NAMALWA (cell line): ENCODE data around the gene SIRT4.

Source experiments
- DNase-seq: peaks from one replicate; pipeline ENCODE4 v3.0.0-alpha.2; 2015; ENCODE audit warnings: low spot score

SIRT4 gene

GRCh38 chr12:120278137-120279069 is 23.7 kb upstream of the SIRT4 start:
- no peak for DNase-seq

GRCh38 chr12:120283318-120283717 is 18.8 kb upstream of the SIRT4 start:
- DNase-seq: no peak

DNA sequence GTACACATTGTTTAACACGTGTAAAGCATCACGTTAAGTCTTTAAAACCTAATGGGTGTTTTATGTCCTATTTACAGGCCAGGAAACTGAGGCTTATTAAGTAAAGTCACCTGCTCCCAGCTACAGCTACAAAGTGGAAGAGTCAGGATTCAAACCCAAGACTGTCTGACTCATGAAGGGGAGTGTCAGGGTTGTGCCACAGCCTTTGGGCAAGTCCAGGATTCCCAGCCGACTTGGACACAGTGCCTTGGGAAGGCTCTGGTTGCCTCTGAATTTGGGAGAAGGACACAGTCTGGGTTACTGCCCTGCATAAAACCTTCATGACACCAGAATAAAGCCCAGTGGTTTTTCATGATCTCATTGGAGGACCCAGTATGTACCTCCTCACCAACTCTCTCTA is 17.7 kb upstream of the SIRT4 start:
- DNase-seq: no peak

GRCh38 chr12:120286768-120287490 is 15.2 kb upstream of the SIRT4 start:
- DNase-seq: no peak

DNA sequence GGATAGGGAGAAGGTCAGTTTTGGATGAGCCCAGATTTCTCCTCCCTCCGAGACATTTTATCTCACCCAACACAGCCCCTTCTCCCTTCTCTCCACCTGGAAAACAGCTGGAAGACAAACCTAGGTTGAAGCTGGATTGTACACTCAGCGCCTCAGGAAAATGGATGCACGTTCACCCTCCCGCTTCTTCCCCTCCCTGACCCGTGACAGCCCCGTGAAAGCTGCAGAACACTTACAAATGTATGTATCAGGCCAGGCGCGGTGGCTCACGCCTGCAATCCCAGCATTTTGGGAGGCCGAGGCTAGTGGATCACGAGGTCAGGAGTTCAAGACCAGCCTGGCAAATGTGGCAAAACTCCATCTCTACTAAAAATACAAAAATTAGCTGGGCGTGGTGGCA is 14.6 kb upstream of the SIRT4 start:
- DNase-seq: no peak

GRCh38 chr12:120290609-120291305 is 11.4 kb upstream of the SIRT4 start:
- no peak for DNase-seq

DNA sequence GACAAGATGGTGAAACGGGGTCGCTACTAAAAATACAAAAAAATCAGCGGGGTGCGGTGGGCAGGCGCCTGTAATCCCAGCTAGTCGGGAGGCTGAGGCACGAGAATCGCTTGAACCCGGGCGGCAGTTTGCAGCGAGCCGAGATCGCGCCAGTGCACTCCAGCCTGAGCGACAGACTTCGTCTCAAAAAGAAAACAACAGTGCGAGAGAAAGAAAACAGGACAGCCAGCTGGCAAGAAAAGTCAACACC is 9.8 kb upstream of the SIRT4 start:
- no peak for DNase-seq

DNA sequence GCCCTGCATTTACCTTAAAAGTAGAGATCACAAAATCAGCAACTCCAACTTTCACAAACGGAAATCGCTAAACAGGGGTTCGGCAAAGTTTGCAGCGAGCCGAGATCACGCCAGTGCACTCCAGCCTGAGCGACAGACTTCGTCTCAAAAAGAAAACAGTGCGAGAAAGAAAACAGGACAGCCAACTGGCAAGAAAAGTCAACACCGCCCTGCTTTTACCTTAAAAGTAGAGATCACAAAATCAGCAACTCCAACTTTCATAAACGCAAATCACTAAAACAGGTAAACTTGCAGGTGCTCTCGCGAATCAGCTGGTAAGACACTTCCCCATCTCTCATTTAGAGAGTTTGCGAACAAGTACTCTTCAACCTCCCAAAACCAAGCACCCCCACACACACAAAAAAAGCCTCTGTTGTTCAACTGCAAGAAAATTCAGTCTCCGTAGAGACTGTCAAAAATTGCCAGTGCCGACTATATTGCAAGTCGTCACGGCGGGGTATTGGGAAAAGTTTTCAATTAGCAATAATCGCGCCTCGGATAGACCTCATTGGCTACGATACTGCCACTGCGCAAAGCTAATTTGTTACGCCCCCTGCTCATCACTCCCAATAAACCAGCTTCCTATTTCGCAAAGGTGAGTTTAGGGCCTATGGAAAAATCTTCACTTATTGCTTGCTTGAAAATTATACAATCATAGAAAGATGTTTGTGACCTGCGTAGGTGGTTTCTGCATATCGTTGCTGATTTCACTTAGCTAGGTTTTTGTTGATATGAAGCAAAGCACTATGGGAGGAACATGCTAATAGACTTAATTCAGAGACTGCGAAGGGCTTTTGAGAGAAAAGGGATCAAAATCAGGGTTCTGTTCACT is 9.2 kb upstream of the SIRT4 start, which contains the start of gene RNU4-1:
Gene RNU4-1, minus strand, starts transcription at position 577 of the 871 bp plus-strand sequence.
- peak; percentile 99 for DNase-seq

DNA sequence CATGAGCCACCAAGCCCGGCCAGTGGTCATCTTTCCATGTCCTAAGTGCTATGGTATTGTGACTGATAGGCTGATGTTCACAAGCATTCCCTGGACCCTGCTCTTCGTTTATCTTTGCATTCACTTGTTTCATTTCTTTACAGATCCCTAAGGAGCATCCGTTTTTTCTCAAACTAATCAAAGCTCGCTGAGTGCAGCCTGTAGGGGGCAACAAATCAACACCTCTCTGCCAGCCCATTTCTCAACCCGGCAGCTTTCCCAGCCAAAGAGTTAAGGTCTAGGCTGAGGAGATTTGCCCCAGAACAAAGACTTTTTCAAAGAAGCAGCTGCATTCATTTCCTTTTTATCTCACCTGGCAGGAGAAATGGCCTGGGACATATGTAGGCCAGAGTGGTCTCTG is 12.1 kb downstream of the SIRT4 start:
- DNase-seq: peak; percentile 46

DNA sequence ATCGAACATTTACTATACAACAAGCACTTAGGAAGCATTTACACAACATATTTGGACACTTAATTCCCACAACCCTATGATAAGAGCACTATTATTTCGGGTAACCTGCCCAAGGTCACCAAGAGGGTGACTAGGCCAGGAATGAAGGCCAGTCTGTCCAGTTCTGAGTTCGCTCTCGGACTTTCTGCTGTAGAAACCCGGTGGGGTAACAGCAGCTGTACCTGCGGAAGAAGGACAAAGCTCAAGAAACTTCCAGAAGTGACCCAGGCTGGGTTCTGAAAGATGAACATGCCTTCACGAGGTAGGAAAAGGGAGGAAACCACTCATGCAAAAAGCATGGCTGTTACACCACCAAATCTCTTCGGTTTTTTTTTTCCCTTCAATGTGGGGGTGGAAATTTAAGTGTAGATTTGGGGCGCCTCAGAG is 14.7 kb downstream of the SIRT4 start:
- DNase-seq: peak; percentile 59

- DNase-seq: peak; percentile 100
Measured at GRCh38 chr12:120317224-120318105, 15.3 kb downstream of the SIRT4 start.

DNA sequence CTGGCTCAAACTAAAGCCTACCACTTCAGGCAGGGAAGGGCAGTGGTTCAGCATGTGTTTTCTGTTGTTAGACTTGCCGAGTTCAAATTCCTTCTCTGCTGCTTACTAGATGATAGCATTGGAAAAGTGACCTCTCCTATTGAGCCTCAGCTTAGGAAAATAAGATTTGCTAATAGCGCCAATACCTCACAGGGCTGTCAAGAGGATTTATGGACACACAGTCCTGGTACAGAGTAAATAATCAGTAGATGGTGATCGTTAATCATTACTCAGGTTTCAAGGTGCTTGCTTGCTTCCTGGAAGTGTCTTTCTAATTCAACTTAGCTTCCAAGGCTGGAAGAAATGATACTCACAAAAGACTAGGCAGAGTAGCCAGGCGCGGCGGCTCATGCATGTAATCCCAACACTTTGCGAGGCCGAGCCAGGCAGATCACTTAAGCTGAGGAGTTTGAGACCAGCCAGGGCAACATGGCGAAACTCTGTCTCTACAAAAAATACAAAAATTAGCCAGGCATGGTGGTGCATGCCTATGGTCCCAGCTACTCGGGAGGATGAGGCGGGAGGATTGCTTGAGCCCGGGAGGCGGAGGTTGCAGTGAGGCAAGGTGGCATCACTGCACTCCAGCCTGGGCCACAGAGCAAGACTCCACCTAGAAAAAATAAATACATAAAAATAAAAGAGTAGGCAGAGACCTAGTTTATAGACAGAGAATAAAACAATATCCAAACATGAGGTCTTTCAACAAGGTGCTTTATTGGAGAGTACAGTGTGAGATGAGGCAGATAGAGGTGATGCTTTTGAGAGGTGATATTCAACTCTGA is 19.5 kb downstream of the SIRT4 start:
- DNase-seq: no peak

- DNase-seq: no peak
Measured at GRCh38 chr12:120323772-120324171, 21.7 kb downstream of the SIRT4 start.

DNA sequence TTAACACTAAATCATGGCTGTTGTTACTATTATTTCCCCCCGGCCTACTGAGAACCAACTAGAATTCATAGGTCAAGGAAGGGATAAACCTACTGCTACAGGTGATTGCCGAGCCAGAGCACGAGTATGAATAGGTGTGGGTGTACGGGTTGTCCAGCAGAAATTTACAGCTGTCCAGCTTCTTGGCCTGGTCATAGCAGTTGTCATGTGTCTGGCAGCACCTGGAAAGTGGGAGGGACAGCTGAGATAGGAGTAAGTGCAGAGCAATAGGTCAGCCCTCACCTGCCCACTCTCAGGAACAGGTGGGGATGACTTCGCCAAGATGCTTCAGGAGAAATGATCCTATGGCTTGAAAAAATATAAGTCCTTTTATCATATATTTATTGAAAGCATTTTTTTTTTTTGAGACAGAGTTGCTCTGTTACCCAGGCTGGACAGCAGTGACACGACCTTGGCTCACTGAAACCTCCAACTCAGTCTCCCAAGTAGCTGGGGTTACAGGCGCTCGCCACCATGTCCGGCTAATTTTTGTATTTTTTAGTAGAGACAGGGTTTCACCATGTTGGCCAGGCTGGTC is 22.8 kb downstream of the SIRT4 start:
- no peak for DNase-seq

DNA sequence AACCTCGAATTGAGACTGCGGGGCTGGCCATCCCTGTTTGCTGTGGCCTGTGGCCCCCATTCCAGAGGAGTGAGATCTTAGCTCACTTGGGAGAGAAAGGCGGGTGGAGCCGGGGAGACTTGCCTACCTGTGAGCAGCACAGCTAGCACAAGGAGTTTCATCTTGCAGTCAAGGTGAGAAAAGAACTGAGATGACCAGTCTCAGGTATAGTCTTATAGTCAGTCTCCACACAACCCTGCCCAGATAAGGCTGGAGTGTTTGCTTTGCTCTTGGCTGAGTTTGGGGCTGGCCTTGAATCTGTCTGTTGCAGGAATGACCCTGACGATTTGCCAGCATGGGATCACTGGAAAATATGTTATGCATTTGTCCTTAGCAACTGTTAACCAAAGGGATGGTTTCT is 25.5 kb downstream of the SIRT4 start, which contains the start of gene PLA2G1B:
Gene PLA2G1B, minus strand, starts transcription at position 187 of the 400 bp plus-strand sequence. Its CDS starts 26 bp downstream, at position 161.
- no peak for DNase-seq

DNA sequence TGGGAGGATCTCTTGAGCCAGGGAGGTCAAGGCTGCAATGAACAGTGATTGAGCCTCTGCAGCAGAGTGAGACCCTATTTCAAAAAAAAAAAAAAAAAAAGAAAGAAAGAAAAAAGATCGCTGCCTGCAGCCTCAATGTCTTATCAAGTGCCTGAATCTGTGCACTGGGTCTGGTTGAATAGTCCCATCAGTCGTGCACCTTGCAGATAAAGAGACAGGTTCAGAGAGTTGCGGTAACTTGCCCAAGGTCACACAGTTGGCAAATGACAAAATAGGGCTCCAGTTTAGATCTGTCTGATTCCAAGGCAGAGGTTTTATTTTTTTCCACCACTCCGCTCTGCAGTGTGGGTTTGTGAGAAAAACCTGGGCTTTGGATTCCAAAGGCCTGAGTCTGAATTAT is 26.1 kb downstream of the SIRT4 start:
- DNase-seq: no peak

DNA sequence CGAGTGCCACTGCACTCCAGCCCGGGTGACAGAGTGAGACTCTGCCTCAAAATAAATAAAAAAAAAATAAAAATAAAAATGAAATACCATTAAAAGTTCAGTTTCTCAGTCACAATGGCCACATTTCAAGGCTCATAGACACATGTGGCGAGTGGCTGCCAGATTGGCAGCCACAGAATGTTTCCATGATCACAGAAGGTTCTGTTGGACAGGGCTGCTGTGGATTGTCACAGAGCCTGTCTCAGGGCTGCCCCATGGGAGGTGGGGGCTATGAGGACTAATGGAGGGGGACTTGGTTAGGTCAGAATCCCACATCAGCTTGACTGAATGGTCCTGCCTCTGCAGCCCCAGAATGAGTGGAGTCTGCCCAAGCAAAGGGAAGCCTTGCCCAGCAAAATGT is 29.3 kb downstream of the SIRT4 start:
- DNase-seq: no peak

GRCh38 chr12:120332041-120332440 is 29.9 kb downstream of the SIRT4 start:
- DNase-seq: no peak

DNA sequence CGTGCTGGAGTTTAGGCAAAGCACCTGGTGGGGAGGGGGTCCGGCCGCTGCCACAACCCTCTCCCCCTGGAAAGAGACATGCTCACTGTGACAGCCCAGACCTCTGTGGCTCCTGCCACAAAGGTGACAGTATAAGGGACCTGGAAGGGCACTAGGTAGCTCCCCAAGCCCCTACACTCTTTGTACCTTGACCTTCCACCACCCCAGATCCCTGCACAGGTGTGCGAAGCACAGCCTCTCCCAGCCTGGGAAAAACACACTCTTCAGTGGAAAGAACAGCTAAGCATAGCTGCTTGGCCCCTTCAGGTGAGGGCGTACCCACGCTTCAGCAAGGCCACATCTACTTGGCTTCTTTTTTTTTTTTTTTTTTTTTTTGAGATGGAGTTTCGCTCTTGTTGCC is 30.4 kb downstream of the SIRT4 start:
- no peak for DNase-seq
